PFSK-1 (cell line): ENCODE data around the gene RPS24.

ENCODE experiments used
- FOXP2 ChIP-seq: optimal IDR thresholded peaks from 2 replicates; pipeline ENCODE3; 2011; ENCODE audit warnings: borderline replicate concordance, control low read depth, inconsistent platforms; ENCODE audit not compliant: insufficient read depth; ENCODE audit errors: extremely low read length, extremely low read depth
- POLR2AphosphoS5 ChIP-seq: IDR thresholded peaks from 2 replicates; pipeline ENCODE4 v1.6.1; 2012; ENCODE audit warnings: low read depth, mild to moderate bottlenecking, control low read depth, low read length, moderate library complexity
- SIN3A ChIP-seq: IDR thresholded peaks from 2 replicates; pipeline ENCODE4 v1.6.1; 2012; ENCODE audit warnings: mild to moderate bottlenecking, low read length, moderate library complexity, borderline replicate concordance; ENCODE audit not compliant: insufficient read depth
- TAF1 ChIP-seq: IDR thresholded peaks from 2 replicates; pipeline ENCODE4 v1.6.1; 2012; ENCODE audit warnings: low read length, control low read depth, borderline replicate concordance; ENCODE audit not compliant: insufficient read depth
- TF ChIP-seq, protein P1 (sequence below), 2 experiments: IDR thresholded peaks; 2 replicates each; pipeline versions ENCODE4 v1.6.1 to v1.8.0; 2011 to 2012; ENCODE audit warnings: low read depth in 2 of 2, low read length in 2 of 2, control low read depth in 1 of 2, inconsistent platforms in 1 of 2, mild to moderate bottlenecking in 1 of 2, moderate library complexity in 1 of 2; ENCODE audit not compliant: insufficient read depth in 1 of 2

The RPS24 gene

DNA sequence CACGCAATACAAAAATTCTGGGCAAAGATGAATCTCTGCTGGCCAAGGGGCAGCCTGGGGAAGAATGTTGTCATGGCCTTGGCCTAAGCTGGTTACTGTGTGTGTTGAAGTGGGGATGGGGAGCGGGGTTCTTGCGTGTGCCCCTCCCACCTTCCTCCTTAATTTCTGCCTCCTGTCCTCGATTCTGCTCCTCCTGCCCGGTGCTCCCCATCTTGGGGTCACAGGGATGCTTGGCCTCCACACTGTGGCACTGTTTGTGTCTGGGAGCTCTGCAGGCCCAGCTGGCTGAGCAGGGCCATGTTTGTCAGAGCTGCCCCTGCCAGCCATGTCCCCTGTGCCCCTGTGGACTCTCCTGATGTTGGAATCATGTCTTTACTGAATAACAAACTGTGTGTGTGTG, 37.1 kb downstream of the RPS24 start:
- no peak for TF ChIP-seq SIN3A
- TF ChIP-seq, protein P1, sequence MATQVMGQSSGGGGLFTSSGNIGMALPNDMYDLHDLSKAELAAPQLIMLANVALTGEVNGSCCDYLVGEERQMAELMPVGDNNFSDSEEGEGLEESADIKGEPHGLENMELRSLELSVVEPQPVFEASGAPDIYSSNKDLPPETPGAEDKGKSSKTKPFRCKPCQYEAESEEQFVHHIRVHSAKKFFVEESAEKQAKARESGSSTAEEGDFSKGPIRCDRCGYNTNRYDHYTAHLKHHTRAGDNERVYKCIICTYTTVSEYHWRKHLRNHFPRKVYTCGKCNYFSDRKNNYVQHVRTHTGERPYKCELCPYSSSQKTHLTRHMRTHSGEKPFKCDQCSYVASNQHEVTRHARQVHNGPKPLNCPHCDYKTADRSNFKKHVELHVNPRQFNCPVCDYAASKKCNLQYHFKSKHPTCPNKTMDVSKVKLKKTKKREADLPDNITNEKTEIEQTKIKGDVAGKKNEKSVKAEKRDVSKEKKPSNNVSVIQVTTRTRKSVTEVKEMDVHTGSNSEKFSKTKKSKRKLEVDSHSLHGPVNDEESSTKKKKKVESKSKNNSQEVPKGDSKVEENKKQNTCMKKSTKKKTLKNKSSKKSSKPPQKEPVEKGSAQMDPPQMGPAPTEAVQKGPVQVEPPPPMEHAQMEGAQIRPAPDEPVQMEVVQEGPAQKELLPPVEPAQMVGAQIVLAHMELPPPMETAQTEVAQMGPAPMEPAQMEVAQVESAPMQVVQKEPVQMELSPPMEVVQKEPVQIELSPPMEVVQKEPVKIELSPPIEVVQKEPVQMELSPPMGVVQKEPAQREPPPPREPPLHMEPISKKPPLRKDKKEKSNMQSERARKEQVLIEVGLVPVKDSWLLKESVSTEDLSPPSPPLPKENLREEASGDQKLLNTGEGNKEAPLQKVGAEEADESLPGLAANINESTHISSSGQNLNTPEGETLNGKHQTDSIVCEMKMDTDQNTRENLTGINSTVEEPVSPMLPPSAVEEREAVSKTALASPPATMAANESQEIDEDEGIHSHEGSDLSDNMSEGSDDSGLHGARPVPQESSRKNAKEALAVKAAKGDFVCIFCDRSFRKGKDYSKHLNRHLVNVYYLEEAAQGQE (IDR thresholded peaks at IDR 0.05; ENCODE audit: insufficient read depth in 1 of 2, low read depth in 2 of 2, low read length in 2 of 2) = no peak
- TF ChIP-seq POLR2AphosphoS5 = no peak
- TF ChIP-seq TAF1 = no peak
- TF ChIP-seq FOXP2 = no peak

DNA sequence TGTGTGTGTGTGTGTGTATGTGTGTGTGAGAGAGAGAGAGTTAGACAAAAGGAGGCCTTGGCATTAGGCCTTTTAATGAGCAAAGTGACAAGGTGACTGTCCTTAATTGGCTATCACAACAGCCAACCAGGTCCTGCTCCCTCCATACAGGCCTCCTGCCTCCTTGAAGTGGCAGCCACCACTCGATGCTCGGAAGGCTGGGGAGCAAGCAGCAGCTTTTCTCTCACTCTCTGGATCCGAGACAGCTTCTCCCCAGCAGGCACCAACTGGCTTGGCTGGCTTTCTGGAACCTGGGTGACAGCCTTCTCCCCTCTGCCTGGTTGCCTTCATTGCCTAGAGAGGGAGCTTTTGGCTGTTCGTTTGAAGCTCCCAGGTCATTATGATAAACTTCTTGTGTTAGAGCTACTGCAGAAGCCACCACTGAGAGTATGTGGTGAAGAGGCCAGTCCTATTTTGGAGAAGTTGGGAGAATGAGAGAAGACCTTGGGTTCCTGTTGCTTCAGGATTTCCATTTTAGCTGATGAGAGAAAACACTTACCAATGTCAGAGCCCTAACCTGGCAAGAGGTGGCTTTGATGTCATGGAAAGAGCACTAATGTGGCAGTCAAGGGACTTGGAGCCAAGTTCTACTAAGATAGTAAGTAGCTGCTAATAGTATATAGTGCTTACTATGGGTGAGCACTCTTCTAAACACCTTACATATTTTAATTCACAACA, 37.6 kb downstream of the RPS24 start:
- TF ChIP-seq FOXP2 (no peak), POLR2AphosphoS5 (no peak), SIN3A (no peak), TAF1 (no peak)
- TF ChIP-seq, protein P1 (IDR thresholded peaks at IDR 0.05; ENCODE audit: insufficient read depth in 1 of 2, low read depth in 2 of 2, low read length in 2 of 2) = no peak

DNA sequence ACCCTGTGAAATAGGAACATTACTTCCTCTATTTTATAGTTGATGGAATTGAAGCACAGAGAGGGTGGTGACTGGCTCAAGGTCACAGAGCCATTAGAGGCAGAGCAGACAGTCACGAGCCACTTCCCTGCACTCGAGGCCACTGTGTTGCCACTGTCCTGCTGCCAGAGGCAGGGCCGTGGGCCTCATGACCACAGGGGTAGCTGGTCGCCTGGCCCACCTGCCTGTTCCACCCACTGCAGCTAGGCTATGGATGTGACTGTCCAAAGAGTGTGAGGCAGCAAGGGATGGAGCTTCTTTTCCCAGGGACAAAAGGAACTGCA, 38.2 kb downstream of the RPS24 start:
- TF ChIP-seq, protein P1 (IDR thresholded peaks at IDR 0.05; ENCODE audit: insufficient read depth in 1 of 2, low read depth in 2 of 2, low read length in 2 of 2) = no peak
- TF ChIP-seq SIN3A (no peak), TAF1 (no peak), POLR2AphosphoS5 (no peak), FOXP2 (no peak)

DNA sequence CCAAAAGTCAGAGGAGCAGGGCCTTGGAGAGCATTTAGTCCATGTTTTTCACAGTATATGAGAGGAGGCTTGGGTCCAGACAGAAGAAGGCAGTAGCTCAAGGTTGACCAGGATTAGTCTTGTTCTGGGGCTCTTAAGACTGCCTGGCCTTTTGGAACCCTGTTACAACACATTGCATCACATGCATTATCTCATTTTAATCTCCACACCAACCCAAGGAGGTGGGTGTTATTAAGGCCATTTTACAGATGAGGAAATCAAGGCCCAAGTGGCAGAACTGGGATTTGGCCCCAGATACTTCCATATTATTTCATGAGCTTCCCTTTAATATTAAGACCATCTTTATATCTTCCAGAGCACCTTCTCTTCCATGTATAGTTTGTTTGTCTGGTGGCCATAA, 38.8 kb downstream of the RPS24 start:
- TF ChIP-seq TAF1 (no peak), POLR2AphosphoS5 (no peak), FOXP2 (no peak), SIN3A (no peak)
- TF ChIP-seq, protein P1 (IDR thresholded peaks at IDR 0.05; ENCODE audit: insufficient read depth in 1 of 2, low read depth in 2 of 2, low read length in 2 of 2) = no peak
